Activated B cell treated with CpG ODN at 0.5 μM for 24 hours (primary cell): Measurements from ENCODE around the gene ZNF101. TPM values are rescaled to one million over a fixed set of nuclear protein-coding genes. Genes with fewer than 3 reads are reported as not detected.
"Not testable (repeated sequence)": the region's sequence is repeated elsewhere in the genome, so short reads cannot be mapped to it uniquely, and the experiment has no call there.

Experiments
- ATAC-seq: fragments of 200-7000 bp; cut with Tn5 transposase; one replicate; pipeline ENCODE4 v1.10.0; 2021; ENCODE audit warnings: low read depth, mild to moderate bottlenecking, moderate library complexity
- CTCF ChIA-PET: fragments of 350-600 bp; sonication (Branson Sonifier 250); formaldehyde crosslinking; loops from one replicate; lab custom pipeline; 2021; ENCODE audit warnings: antibody characterized with exemption; lab: Charles Lee
- POLR2A ChIA-PET: fragments of 350-600 bp; sonication (Branson Sonifier 250); formaldehyde crosslinking; loops from one replicate; lab custom pipeline; 2021; ENCODE audit warnings: antibody characterized with exemption; lab: Charles Lee
- DNase-seq: peaks from one replicate; pipeline ENCODE4 v3.0.0; 2022
- H3K27ac Mint-ChIP-seq: one replicate; pipeline ENCODE4 v1.8.0; 2020; ENCODE audit warnings: mixed read lengths
- H3K27me3 Mint-ChIP-seq: one replicate; pipeline ENCODE4 v1.8.0; 2021; ENCODE audit warnings: mixed read lengths
- H3K36me3 Mint-ChIP-seq: one replicate; pipeline ENCODE4 v1.8.0; 2021; ENCODE audit warnings: low read depth, mixed read lengths
- H3K4me1 Mint-ChIP-seq: one replicate; pipeline ENCODE4 v1.8.0; 2021; ENCODE audit warnings: mixed read lengths
- H3K4me3 Mint-ChIP-seq: one replicate; pipeline ENCODE4 v1.8.0; 2020; ENCODE audit warnings: mild to moderate bottlenecking, mixed read lengths
- H3K9me3 Mint-ChIP-seq: one replicate; pipeline ENCODE4 v1.8.0; 2020; ENCODE audit warnings: mixed read lengths
- CTCF ChIP-seq: fragments of 200-600 bp; IDR thresholded peaks from one replicate; pipeline ENCODE4 v1.8.0; 2022; ENCODE audit warnings: antibody characterized with exemption, mild to moderate bottlenecking
- intact Hi-C: fragments of 100-400 bp; cut with micrococcal nuclease; formaldehyde crosslinking; loops from one replicate; pipeline ENCODE4 v1.15.1; 2024
- total RNA-seq: library from RNA; stranded (reverse); gene quantifications from 2 replicates; pipeline ENCODE4 v1.2.3, GENCODE V29; 2022

ZNF101 gene
- total RNA-seq, 1 donor from 2014 or later, result 52.6 TPM

DNA sequence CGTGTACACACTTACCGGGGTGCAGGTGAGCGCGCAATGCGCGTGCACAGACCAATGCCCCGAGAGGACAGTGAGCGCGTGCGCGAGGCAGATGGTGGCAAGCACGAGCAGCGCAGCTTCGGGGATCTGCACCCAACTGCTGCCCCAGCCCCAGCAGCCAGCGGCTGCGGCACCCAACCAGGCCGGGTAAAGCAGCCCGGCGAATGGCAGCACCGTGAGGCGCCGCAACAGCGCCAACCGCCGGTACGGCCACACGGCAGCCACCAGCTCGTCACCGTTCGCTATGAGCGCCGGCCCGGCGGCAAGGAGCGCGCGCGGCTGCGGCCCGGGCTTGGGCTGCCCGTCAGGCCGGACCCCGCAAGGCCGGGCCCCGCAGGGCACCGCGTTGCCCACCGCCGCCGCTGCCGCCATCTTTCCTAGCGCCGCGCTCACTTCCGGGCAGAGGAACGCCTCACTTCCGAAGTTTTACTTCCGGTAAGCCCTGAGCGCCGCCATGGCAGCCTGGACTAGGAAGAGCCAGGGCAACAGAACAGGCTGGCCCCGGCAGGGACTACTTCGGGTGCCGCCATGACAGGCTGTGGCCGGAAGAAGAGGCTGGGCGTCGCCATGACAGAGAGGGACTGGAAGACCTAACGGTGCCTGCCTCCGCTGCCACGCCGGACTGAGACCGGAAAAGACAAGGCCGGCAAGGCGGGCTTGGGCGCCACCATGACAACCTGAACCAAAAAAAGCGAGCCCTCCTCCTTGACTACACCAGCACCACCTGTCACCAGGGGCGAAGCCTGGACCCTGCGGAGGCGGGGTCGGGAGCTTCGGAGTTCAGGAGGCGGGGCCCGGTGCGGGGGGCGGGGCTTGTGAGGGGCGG lies 5.2 kb upstream of the ZNF101 start, which contains the start of gene ATP13A1:
TSS of gene ATP13A1 (minus strand) at position 421 of the 865 bp plus-strand sequence. CDS start at position 411, 10 bp downstream.
- TF ChIP-seq CTCF, result no peak
- H3K36me3 Mint-ChIP-seq, result peaks cover 33% of the 10 kb centered on the region
- DNase-seq (peak; percentile 90), ATAC-seq (peak; percentile 78)
- ChIA-PET POLR2A (interaction anchor here (0.5 to 4.0 kb wide), 37 partner anchors 14 to 1555 kb away, joined by 3 to 42 read pairs (median 3); partner anchors contain the start of genes GMIP, LPAR2, NDUFA13 and TSSK6), CTCF (interaction anchor here (1.6 kb wide), 1 partner anchor 20 kb away, joined by 4 read pairs; the partner anchor contains the start of gene GMIP)
- intact Hi-C loops, result loop anchor here (1.0 to 10.0 kb wide), 12 partner anchors 20 to 599 kb away; partner anchors contain the start of genes BORCS8, GMIP, PBX4 and RFXANK
- peaks cover 44% of the 10 kb centered on the region for H3K4me1 Mint-ChIP-seq
- peak within 1 kb of the TSS; percentile 98 for H3K27ac Mint-ChIP-seq
- H3K4me3 Mint-ChIP-seq, result peak within 1 kb of the TSS; percentile 92
- H3K27me3 Mint-ChIP-seq, result no peaks in the 10 kb centered on the region
- no peaks in the 10 kb centered on the region for H3K9me3 Mint-ChIP-seq

- peaks cover 58% of the 10 kb centered on the region for H3K4me1 Mint-ChIP-seq
- peak overlapping the region; percentile 50 for H3K27ac Mint-ChIP-seq
- peaks cover 21% of the 10 kb centered on the region for H3K36me3 Mint-ChIP-seq
- not testable (repeated sequence) for H3K27me3 Mint-ChIP-seq, H3K9me3 Mint-ChIP-seq, DNase-seq, ATAC-seq, H3K4me3 Mint-ChIP-seq
- CTCF ChIA-PET, result interaction anchor here (1.8 kb wide), 1 partner anchor 21 kb away, joined by 6 read pairs; the partner anchor contains the start of gene GMIP
- intact Hi-C loops, result loop anchor here (10.0 kb wide), 1 partner anchor 601 kb away; the partner anchor contains the start of gene SLC25A42
- POLR2A ChIA-PET, result interaction anchor here (0.5 to 3.4 kb wide), 6 partner anchors 67 to 1741 kb away, joined by 3 to 29 read pairs (median 5); partner anchors contain the start of gene ZNF506
Observed at GRCh38 chr19:19665420-19665948, 3.2 kb upstream of the ZNF101 start.

GRCh38 chr19:19670070-19670551 lies 1.5 kb downstream of the ZNF101 start:
- H3K9me3 Mint-ChIP-seq, result no peaks in the 10 kb centered on the region
- no peak for ATAC-seq
- H3K4me1 Mint-ChIP-seq, result peaks cover 47% of the 10 kb centered on the region
- H3K27me3 Mint-ChIP-seq, result no peaks in the 10 kb centered on the region
- intact Hi-C loops, result no loop called here
- peak overlapping the region; percentile 79 for H3K27ac Mint-ChIP-seq
- no peak for DNase-seq
- ChIA-PET POLR2A (interaction anchor here (0.8 to 3.9 kb wide), 6 partner anchors 9 to 231 kb away, joined by 3 to 26 read pairs (median 10); partner anchors contain the start of genes ZNF14, ZNF253 and ZNF93), CTCF (no interaction called here)
- peak overlapping the region; percentile 94 for H3K4me3 Mint-ChIP-seq
- no peak for TF ChIP-seq CTCF
- H3K36me3 Mint-ChIP-seq, result peaks cover 32% of the 10 kb centered on the region

GRCh38 chr19:19672816-19673215 lies 4.2 kb downstream of the ZNF101 start:
- intact Hi-C loops, result no loop called here
- DNase-seq (no peak), ATAC-seq (no peak)
- TF ChIP-seq CTCF, result no peak
- Mint-ChIP-seq H3K9me3 (no peaks in the 10 kb centered on the region), H3K4me1 (peaks cover 42% of the 10 kb centered on the region), H3K4me3 (no peak overlapping the region), H3K27ac (no peak overlapping the region), H3K27me3 (no peaks in the 10 kb centered on the region), H3K36me3 (peaks cover 57% of the 10 kb centered on the region)
- POLR2A ChIA-PET, result interaction anchor here (0.9 to 1.1 kb wide), 2 partner anchors 27 to 137 kb away, joined by 3 read pairs; no protein-coding TSS in a partner anchor
- CTCF ChIA-PET, result no interaction called here

DNA sequence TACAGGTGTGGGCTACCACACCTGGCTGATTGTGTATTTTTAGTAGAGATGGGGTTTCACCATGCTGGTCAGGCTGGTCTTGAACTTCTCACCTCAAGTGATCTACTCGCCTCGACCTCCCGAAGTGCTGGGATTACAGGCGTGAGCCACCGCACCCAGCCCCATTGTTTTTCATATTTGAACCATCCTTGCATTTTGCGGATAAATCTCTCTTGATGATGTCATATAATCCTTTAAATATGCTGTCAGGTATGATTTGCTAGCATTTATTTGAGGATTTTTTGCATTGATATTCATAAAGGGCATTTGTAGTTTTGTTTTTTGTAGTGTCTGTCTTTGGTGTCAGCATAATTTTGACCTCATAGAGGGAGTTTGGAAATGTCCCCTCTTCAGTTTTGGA lies 5.7 kb downstream of the ZNF101 start:
- ATAC-seq, result no peak
- H3K4me1 Mint-ChIP-seq, result peaks cover 33% of the 10 kb centered on the region
- no peak for TF ChIP-seq CTCF
- ChIA-PET CTCF (no interaction called here), POLR2A (no interaction called here)
- no peak overlapping the region for H3K27ac Mint-ChIP-seq
- no peak overlapping the region for H3K4me3 Mint-ChIP-seq
- DNase-seq, result no peak
- H3K9me3 Mint-ChIP-seq, result peaks cover 7% of the 10 kb centered on the region
- peaks cover 64% of the 10 kb centered on the region for H3K36me3 Mint-ChIP-seq
- intact Hi-C loops, result no loop called here
- H3K27me3 Mint-ChIP-seq, result no peaks in the 10 kb centered on the region
